ENCODE measurements around the gene MKRN2OS. TPM values are rescaled to one million over a fixed set of nuclear protein-coding genes. Genes with fewer than 3 reads are reported as not detected.

The MKRN2OS gene
- total and polyA plus RNA-seq, 2 donors from 2014 or later = 1.7 TPM; not detected in 1

DNA sequence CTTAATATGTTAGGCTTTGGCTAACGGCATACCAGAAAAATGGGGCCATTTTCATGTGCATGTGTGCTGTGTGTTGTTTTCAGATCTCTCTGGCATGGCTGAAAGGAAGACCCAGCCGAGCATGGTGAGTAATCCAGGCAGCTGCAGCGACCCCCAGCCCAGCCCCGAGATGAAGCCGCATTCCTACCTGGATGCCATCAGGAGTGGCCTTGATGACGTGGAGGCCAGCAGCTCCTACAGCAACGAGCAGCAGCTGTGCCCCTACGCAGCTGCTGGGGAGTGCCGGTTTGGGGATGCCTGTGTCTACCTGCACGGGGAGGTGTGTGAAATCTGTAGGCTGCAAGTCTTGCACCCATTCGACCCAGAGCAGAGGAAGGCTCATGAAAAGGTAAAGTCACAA is 26.7 kb upstream of the MKRN2OS start:
- Histone ChIP-seq H3K36me3 (ENCODE audit: control insufficient read depth in 2 of 3, insufficient read depth in 3 of 3, low read length in 3 of 3) (peaks cover 14 to 63% (median 50%) of the 10 kb centered on the region in 3 donors), H3K27me3 (ENCODE audit: control insufficient read depth, insufficient read depth, low read length) (no peaks in the 10 kb centered on the region), H3K4me3 (ENCODE audit: low read length in 3 of 3) (no peak overlapping the region), H3K4me1 (ENCODE audit: control insufficient read depth in 2 of 3, insufficient read depth in 2 of 3, low read depth in 1 of 3, low read length in 3 of 3) (no peaks in the 10 kb centered on the region), H3K9me3 (ENCODE audit: control insufficient read depth in 2 of 3, insufficient read depth in 1 of 3, low read length in 3 of 3) (no peaks in the 10 kb centered on the region), H3K27ac (ENCODE audit: low read depth in 2 of 2, low read length in 2 of 2) (no peak overlapping the region), H3K9ac (ENCODE audit: low read length in 3 of 3) (no peak overlapping the region)
- TF ChIP-seq, protein P1, sequence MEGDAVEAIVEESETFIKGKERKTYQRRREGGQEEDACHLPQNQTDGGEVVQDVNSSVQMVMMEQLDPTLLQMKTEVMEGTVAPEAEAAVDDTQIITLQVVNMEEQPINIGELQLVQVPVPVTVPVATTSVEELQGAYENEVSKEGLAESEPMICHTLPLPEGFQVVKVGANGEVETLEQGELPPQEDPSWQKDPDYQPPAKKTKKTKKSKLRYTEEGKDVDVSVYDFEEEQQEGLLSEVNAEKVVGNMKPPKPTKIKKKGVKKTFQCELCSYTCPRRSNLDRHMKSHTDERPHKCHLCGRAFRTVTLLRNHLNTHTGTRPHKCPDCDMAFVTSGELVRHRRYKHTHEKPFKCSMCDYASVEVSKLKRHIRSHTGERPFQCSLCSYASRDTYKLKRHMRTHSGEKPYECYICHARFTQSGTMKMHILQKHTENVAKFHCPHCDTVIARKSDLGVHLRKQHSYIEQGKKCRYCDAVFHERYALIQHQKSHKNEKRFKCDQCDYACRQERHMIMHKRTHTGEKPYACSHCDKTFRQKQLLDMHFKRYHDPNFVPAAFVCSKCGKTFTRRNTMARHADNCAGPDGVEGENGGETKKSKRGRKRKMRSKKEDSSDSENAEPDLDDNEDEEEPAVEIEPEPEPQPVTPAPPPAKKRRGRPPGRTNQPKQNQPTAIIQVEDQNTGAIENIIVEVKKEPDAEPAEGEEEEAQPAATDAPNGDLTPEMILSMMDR (IDR thresholded peaks at IDR 0.05; ENCODE audit: borderline replicate concordance, extremely low read depth, insufficient read depth) = no peak
- intact Hi-C loops (cut with DNase I) = no loop called here
- DNase-seq (no peak), FAIRE-seq (no peak)

- TF ChIP-seq, protein P1 (IDR thresholded peaks at IDR 0.05; ENCODE audit: borderline replicate concordance, extremely low read depth, insufficient read depth) = no peak
- Histone ChIP-seq H3K36me3 (ENCODE audit: control insufficient read depth in 2 of 3, insufficient read depth in 3 of 3, low read length in 3 of 3) (peaks cover 14 to 42% (median 38%) of the 10 kb centered on the region in 3 donors), H3K27me3 (ENCODE audit: control insufficient read depth, insufficient read depth, low read length) (no peaks in the 10 kb centered on the region), H3K9me3 (ENCODE audit: control insufficient read depth in 2 of 3, insufficient read depth in 1 of 3, low read length in 3 of 3) (no peaks in the 10 kb centered on the region), H3K9ac (ENCODE audit: low read length in 3 of 3) (no peak overlapping the region), H3K4me3 (ENCODE audit: low read length in 3 of 3) (no peak overlapping the region), H3K27ac (ENCODE audit: low read depth in 2 of 2, low read length in 2 of 2) (no peak overlapping the region), H3K4me1 (ENCODE audit: control insufficient read depth in 2 of 3, insufficient read depth in 2 of 3, low read depth in 1 of 3, low read length in 3 of 3) (no peaks in the 10 kb centered on the region)
- FAIRE-seq = no peak
- intact Hi-C loops (cut with DNase I) = no loop called here
- DNase-seq = no peak
Observed at GRCh38 chr3:12569836-12570235, 24.5 kb upstream of the MKRN2OS start.

DNA sequence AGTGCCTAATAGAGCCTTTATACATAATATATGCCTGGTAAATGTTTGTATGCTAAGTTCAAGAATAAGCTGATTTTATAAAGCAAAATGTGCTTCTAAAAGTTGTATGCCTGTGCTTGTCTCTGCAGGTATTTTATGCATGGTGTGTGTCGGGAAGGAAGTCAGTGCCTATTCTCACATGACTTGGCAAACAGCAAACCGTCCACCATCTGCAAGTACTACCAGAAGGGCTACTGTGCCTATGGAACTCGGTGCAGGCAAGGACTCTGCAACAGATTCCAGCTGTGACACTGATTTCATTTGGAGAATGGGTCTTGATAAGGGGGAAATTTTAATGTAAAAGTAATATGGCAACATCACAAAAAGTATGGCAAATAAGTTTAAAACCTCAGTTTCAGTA is 23.4 kb upstream of the MKRN2OS start:
- Histone ChIP-seq H3K9me3 (ENCODE audit: control insufficient read depth in 2 of 3, insufficient read depth in 1 of 3, low read length in 3 of 3) (no peaks in the 10 kb centered on the region), H3K4me3 (ENCODE audit: low read length in 3 of 3) (no peak overlapping the region), H3K9ac (ENCODE audit: low read length in 3 of 3) (no peak overlapping the region), H3K36me3 (ENCODE audit: control insufficient read depth in 2 of 3, insufficient read depth in 3 of 3, low read length in 3 of 3) (peaks cover 9 to 31% (median 27%) of the 10 kb centered on the region in 3 donors), H3K4me1 (ENCODE audit: control insufficient read depth in 2 of 3, insufficient read depth in 2 of 3, low read depth in 1 of 3, low read length in 3 of 3) (no peaks in the 10 kb centered on the region), H3K27ac (ENCODE audit: low read depth in 2 of 2, low read length in 2 of 2) (no peak overlapping the region), H3K27me3 (ENCODE audit: control insufficient read depth, insufficient read depth, low read length) (no peaks in the 10 kb centered on the region)
- intact Hi-C loops (cut with DNase I) = no loop called here
- TF ChIP-seq, protein P1 (IDR thresholded peaks at IDR 0.05; ENCODE audit: borderline replicate concordance, extremely low read depth, insufficient read depth) = no peak
- DNase-seq (no peak), FAIRE-seq (no peak)

GRCh38 chr3:12566976-12567375 is 21.7 kb upstream of the MKRN2OS start:
- TF ChIP-seq, protein P1 (IDR thresholded peaks at IDR 0.05; ENCODE audit: borderline replicate concordance, extremely low read depth, insufficient read depth) = no peak
- FAIRE-seq (no peak), DNase-seq (no peak)

More at GRCh38 chr3:12566976-12567375, 21.7 kb upstream of the MKRN2OS start:
- H3K9ac ChIP-seq (ENCODE audit: low read length in 3 of 3) = no peak overlapping the region
- no peak overlapping the region for H3K27ac ChIP-seq (ENCODE audit: low read depth in 2 of 2, low read length in 2 of 2)
- H3K36me3 ChIP-seq (ENCODE audit: control insufficient read depth in 2 of 3, insufficient read depth in 3 of 3, low read length in 3 of 3) = peaks cover 2 to 20% (median 18%) of the 10 kb centered on the region in 3 donors
- no peaks in the 10 kb centered on the region for H3K9me3 ChIP-seq (ENCODE audit: control insufficient read depth in 2 of 3, insufficient read depth in 1 of 3, low read length in 3 of 3)
- intact Hi-C loops (cut with DNase I) = no loop called here
- H3K4me1 ChIP-seq (ENCODE audit: control insufficient read depth in 2 of 3, insufficient read depth in 2 of 3, low read depth in 1 of 3, low read length in 3 of 3) = no peaks in the 10 kb centered on the region
- no peak overlapping the region for H3K4me3 ChIP-seq (ENCODE audit: low read length in 3 of 3)
- no peaks in the 10 kb centered on the region for H3K27me3 ChIP-seq (ENCODE audit: control insufficient read depth, insufficient read depth, low read length)

Data from kidney (tissue), 14 donors.